Measurements from ENCODE around the gene FOXN1.

GRCh38 chr17:28572259-28573039, 66.3 kb downstream of the FOXN1 start:
- no peak for TF ChIP-seq POLR2AphosphoS5 (IDR thresholded peaks at IDR 0.05)
- no peak for TF ChIP-seq CTCF (IDR thresholded peaks at IDR 0.05)

Measured in stomach (tissue), 4 donors.